Measurements from ENCODE around the gene HES4.

DNA sequence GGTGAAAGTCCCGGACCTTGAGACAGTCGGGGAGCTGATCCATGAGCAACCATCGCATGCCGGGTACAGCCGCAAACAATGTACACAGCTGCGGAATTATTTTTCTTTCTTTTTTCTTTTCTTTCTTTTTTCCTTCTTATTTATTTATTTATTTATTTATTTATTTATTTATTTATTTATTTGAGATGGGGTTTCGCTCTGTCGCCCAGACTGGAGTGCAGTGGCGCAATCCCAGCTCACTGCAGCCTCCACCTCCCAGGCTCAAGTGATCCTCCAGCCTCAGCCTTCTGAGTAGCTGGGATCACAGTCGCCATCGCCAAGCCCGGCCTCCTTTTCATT is 15.5 kb downstream of the HES4 start:
- TF ChIP-seq, protein P1, sequence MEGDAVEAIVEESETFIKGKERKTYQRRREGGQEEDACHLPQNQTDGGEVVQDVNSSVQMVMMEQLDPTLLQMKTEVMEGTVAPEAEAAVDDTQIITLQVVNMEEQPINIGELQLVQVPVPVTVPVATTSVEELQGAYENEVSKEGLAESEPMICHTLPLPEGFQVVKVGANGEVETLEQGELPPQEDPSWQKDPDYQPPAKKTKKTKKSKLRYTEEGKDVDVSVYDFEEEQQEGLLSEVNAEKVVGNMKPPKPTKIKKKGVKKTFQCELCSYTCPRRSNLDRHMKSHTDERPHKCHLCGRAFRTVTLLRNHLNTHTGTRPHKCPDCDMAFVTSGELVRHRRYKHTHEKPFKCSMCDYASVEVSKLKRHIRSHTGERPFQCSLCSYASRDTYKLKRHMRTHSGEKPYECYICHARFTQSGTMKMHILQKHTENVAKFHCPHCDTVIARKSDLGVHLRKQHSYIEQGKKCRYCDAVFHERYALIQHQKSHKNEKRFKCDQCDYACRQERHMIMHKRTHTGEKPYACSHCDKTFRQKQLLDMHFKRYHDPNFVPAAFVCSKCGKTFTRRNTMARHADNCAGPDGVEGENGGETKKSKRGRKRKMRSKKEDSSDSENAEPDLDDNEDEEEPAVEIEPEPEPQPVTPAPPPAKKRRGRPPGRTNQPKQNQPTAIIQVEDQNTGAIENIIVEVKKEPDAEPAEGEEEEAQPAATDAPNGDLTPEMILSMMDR (IDR thresholded peaks at IDR 0.05; ENCODE audit: low read length), result no peak
- TF ChIP-seq EZH2phosphoT487 (IDR thresholded peaks at IDR 0.05; ENCODE audit: low read length), result no peak

Data from MM.1S (cell line).